Stimulated activated CD4-positive, alpha-beta T cell treated with anti-CD3 and anti-CD28 coated beads, TNF-alpha, amount 100 ng/mL, for 24 hours (primary cell): Measurements from ENCODE around the gene BPTF.
"Not testable (repeated sequence)": the region's sequence is repeated elsewhere in the genome, so short reads cannot be mapped to it uniquely, and the experiment has no call there.

ENCODE experiments used
- DNase-seq, 3 experiments: peaks; one replicate each; pipeline ENCODE4 v3.0.0-alpha.2; 2020; ENCODE audit warnings: low read depth in 3 of 3

BPTF gene

DNA sequence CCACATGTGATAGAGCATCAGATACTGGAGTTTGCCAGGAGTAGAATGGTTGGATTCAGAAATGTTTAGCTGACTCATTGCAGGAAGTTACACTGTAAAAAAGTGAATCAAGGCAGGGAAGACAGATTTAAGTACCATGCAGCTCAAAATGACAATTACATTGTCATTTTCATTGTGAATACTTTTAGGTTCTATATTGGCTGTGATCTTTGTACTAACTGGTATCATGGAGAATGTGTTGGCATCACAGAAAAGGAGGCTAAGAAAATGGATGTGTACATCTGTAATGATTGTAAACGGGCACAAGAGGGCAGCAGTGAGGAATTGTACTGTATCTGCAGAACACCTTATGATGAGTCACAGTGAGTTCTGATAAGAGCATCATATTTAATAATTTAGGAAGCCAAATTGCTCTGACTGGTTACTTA, 137.9 kb downstream of the BPTF start:
- peak; percentile 44 to 73 (median 46) for DNase-seq

- DNase-seq, result no peak
Observed at GRCh38 chr17:67970783-67971182, 145.5 kb downstream of the BPTF start.

DNA sequence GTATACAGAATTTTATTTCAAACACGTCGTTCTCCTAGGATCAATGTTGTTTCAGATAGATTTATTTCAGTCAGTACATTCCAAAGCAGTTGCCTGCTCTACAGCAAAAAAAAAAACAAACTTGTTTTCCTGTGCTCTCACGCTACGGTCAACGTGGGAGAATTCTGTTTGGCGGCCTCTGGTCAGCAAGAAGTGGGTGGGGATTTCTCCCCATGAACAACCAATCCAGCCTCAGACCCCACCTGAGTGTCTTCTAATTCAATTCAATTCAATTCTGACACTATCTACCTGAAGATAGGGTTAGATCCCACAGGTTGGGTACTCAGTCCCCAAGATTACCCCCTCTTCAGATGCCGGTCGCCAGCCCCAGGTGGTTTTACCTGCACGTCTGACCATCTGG, 148.9 kb downstream of the BPTF start:
- no peak for DNase-seq

DNA sequence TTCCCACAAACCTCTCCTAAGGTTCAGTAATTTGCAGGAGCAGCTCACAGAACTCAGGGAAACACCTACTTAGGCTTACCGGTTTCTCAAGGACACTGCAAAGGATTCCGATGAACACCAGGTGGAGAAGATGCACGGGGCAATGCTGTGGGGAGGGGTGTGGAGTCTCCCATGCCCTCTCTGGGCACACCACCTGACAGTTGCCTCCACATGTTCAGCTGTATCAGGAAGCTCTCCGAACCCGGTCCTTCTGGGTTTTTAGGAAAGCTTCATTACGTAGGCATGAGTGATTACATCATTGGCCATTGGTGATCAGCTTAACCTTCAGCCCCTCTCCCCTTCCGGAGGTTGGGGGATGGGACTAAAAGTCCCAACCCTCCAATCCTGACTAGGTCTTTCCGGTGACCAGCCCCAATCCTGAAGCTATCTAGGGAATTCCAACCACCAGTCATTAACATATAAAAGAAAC, 149.3 kb downstream of the BPTF start:
- no peak for DNase-seq

- DNase-seq, result not testable (repeated sequence)
Observed at GRCh38 chr17:67976306-67976705, 151.0 kb downstream of the BPTF start.

- no peak for DNase-seq
Observed at GRCh38 chr17:67980456-67980855, 155.2 kb downstream of the BPTF start.

DNA sequence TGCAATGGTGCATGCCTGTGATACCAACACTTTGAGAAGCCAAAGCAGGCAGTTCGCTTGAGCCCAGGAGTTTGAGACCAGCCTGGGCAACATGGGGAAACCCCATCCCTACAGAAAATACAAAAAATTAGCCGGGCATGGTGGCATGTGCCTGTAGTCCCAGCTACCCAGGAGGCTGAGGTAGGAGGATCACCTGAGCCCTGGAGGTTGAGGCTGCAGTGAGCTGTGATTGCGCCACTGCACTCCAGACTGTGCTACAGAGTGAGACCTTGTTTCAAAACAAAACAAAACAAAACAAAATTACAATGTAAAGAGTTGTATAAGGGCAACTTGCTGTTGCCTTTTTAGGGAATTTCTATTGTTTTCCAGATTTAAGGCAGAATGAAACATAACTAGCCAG, 155.6 kb downstream of the BPTF start:
- DNase-seq, result not testable (repeated sequence)

GRCh38 chr17:67982034-67982640, 156.8 kb downstream of the BPTF start:
- DNase-seq, result no peak

GRCh38 chr17:67982686-67983382, 157.5 kb downstream of the BPTF start:
- DNase-seq, result no peak

GRCh38 chr17:67983383-67983688, 158.0 kb downstream of the BPTF start:
- no peak for DNase-seq

DNA sequence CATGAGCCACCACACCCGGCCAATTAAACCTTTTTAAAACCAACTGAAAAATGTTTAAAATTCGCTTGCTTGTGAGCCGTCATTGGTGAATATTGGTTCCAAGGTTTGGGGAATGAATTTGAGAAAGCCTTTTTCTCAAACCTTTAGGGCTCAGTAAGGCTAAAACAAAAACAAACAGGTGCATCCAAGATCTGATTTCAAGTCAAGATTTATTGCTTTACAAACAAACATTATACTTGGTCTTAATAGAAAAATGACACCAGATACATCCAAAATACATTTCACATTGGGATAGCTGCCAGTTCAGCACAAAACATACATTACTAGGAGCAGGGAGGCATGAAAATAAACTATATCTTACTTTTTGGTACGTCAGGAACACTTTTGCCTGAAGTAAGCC, 165.6 kb downstream of the BPTF start:
- DNase-seq, result no peak

DNA sequence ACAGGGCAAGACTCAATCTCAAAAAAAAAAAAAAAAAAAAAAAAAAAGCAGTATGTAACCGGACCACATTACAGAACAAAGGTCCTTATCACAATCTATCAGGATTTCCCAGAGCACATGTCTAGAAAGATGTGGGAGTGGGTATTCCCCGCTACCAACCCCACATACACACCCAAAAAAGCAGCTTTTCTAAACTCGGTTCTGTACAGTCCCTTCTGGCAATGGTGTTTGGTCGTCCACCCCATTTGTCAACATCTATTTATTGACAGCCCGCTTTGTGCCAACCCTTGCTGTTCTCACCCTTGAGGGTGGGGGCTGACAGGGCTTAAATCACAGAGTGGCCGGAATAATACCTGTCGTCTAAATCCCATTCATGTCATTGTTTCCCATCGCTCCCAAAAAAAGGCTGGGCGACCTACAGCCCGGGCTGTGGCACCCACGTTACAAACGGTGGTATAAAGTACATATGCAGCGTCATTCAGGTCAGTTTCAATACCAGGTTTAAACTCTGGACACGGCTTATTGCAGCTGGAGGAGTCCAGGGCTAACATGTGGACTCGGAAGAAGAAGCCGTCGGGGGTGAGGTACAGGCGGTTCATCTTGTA, 167.3 kb downstream of the BPTF start:
- peak in 1 of 3 experiments; percentile 12 for DNase-seq

GRCh38 chr17:67993153-67993997, 168.1 kb downstream of the BPTF start:
- peak; percentile 37 to 73 (median 58) for DNase-seq

- DNase-seq, result no peak
Observed at GRCh38 chr17:67993998-67994361, 168.7 kb downstream of the BPTF start.

DNA sequence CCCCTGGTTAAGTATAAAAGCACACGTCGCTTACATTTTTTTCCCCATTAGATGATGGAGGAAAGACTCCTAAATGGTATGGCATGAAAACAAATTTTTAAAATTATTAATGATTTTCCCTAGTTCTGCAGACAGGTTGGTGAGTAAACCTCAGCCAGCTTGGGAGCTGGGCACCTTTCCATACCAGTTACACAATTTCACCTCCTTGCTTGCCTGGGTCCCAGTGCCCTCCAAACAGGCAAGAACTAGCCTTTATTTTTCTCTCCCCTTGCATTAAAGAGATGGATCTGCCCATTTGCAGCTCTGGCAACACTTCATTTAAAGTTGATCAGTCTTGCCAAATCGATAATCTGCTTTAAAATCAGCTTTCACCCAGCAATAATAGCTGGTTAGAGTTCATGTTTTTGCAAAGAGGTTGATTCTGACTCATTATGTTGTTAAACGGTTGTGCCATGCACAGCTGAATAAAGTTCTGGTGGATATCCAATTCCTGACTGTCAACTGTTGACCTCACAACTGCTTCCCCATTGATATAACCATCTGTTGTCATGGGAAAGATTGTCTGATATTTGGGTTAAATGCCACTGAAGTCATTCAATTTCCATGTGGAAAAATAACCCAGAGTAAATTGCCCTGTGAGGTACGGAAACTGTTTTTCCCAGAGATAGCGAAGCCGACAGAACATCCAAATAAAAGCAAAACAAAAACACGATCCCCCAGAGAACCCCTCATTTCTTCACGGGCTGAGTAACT, 169.7 kb downstream of the BPTF start:
- DNase-seq, result no peak

GRCh38 chr17:67995570-67996263, 170.4 kb downstream of the BPTF start:
- peak in 1 of 3 experiments; percentile 9 for DNase-seq

- DNase-seq, result peak in 1 of 3 experiments; percentile 43
Observed at GRCh38 chr17:67996301-67997171, 171.2 kb downstream of the BPTF start, which contains the start of gene C17orf58. TSS of gene C17orf58 (minus strand) at chr17:67996469. CDS start at chr17:67996198, 271 bp downstream.

GRCh38 chr17:67998466-67998865, 173.2 kb downstream of the BPTF start:
- DNase-seq, result no peak

DNA sequence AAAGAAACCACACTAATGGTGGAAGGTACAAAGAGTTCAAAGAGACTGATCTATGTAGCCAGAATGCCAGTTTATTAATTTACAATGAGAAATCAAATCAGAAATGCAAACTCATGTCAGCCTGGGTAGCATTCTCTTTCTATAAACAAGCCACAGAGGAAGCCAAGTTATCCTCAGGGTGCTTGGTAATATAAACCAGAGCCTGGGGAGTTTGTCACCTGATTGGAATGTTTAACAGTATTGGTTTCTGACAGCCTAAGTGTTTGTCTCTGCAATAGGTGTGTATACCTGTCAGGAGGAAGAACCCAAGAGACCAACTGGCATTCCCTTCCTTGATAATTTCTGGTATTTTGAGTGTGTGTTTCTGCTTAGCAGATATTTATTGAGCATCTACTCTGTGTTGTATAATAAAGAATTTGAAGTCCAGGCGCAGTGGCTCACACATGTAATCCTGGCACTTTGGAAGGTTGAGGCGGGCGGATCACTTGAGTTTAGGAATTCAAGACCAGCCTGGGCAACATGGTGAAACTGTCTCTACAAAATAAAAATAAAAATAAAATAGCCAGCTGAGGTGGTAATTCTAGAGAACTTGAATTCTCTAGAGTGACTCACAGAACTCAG, 174.1 kb downstream of the BPTF start:
- no peak for DNase-seq
